SK-N-SH (cell line): Measurements from ENCODE around the gene PYCARD. TPM values are rescaled to one million over a fixed set of nuclear protein-coding genes. Genes with fewer than 3 reads are reported as not detected.

Experiments
- CTCF ChIA-PET: fragments of 300-600, 350-600 bp; formaldehyde crosslinking; extraction: SDS; loops from one replicate; lab custom pipeline; 2021; lab: Yijun Ruan, JAX
- POLR2A ChIA-PET: fragments of 350-600 bp; sonication (Branson Sonifier 250); formaldehyde crosslinking; extraction: SDS; loops from one replicate; lab custom pipeline; 2020; ENCODE audit warnings: antibody characterized with exemption, inconsistent platforms; lab: Yijun Ruan, JAX
- DNase-seq: peaks from one replicate; pipeline ENCODE4 v3.0.0; 2012
- H2AFZ ChIP-seq: fragments of 200-600 bp; sonication (generic); 2 replicates; pipeline ENCODE4 v1.8.1; 2016; ENCODE audit warnings: antibody characterized with exemption, mild to moderate bottlenecking, low read depth
- H3F3A ChIP-seq: fragments of 200-600 bp; sonication (generic); replicated peaks from 2 replicates; pipeline ENCODE3; 2016; ENCODE audit warnings: antibody characterized with exemption, mild to moderate bottlenecking; ENCODE audit not compliant: insufficient read depth
- H3K27ac ChIP-seq, 2 experiments: fragments of 200-500 bp in 1 of 2; fragments of 200-600 bp in 1 of 2; sonication (Bioruptor generic) in 1 of 2; sonication (generic), shearing (Covaris generic) in 1 of 2; 2 replicates each; pipeline versions ENCODE4 v1.5.1 to v1.6.1; 2014 to 2016; ENCODE audit warnings: low read depth in 2 of 2, inconsistent platforms in 1 of 2, low read length in 1 of 2, mild to moderate bottlenecking in 1 of 2, mixed read lengths in 1 of 2
- H3K27me3 ChIP-seq: fragments of 200-600 bp; sonication (generic), shearing (Covaris generic); 2 replicates; pipeline ENCODE4 v1.6.1; 2016; ENCODE audit warnings: mixed run types; ENCODE audit not compliant: insufficient read depth
- H3K36me3 ChIP-seq, 2 experiments: fragments of 200-500 bp in 1 of 2; fragments of 200-600 bp in 1 of 2; sonication (Bioruptor generic) in 1 of 2; sonication (generic) in 1 of 2; replicated peaks in 1 of 2; 2 replicates each; pipeline versions ENCODE3 to v1.5.1; 2014 to 2016; ENCODE audit warnings: low read length in 1 of 2, mild to moderate bottlenecking in 1 of 2; ENCODE audit not compliant: insufficient read depth in 2 of 2, control insufficient read depth in 1 of 2
- H3K4me1 ChIP-seq, 2 experiments: fragments of 200-500 bp in 1 of 2; fragments of 200-600 bp in 1 of 2; sonication (Bioruptor generic) in 1 of 2; sonication (generic), shearing (Covaris generic) in 1 of 2; 2 replicates each; pipeline versions ENCODE4 v1.5.1 to v1.6.1; 2014 to 2016; ENCODE audit warnings: low read depth in 1 of 2, low read length in 1 of 2, mixed run types in 1 of 2; ENCODE audit not compliant: insufficient read depth in 2 of 2, control insufficient read depth in 1 of 2
- H3K4me2 ChIP-seq: fragments of 200-600 bp; sonication (generic), shearing (Covaris generic); 2 replicates; pipeline ENCODE4 v1.6.1; 2017; ENCODE audit warnings: mixed run types
- H3K4me3 ChIP-seq, 2 experiments: fragments of 200-500 bp in 1 of 2; fragments of 200-600 bp in 1 of 2; sonication (Bioruptor generic) in 1 of 2; sonication (generic), shearing (Covaris generic) in 1 of 2; 2 replicates each; pipeline versions ENCODE4 v1.5.1 to v1.8.1; 2014 to 2016; ENCODE audit warnings: low read depth in 2 of 2, inconsistent platforms in 1 of 2, low read length in 1 of 2, mild to moderate bottlenecking in 1 of 2, mixed read lengths in 1 of 2, moderate library complexity in 1 of 2
- H3K79me2 ChIP-seq: fragments of 200-600 bp; sonication (generic); 2 replicates; pipeline ENCODE4 v1.8.1; 2017; ENCODE audit warnings: mild to moderate bottlenecking; ENCODE audit not compliant: insufficient read depth
- H3K9ac ChIP-seq: fragments of 200-600 bp; sonication (generic); 2 replicates; pipeline ENCODE4 v1.6.1; 2017; ENCODE audit warnings: mixed run types
- H3K9me2 ChIP-seq: fragments of 200-600 bp; sonication (generic); 2 replicates; pipeline ENCODE4 v1.6.1; 2017; ENCODE audit warnings: mixed run types
- H3K9me3 ChIP-seq: fragments of 200-600 bp; sonication (generic); 2 replicates; pipeline ENCODE4 v1.6.1; 2017; ENCODE audit warnings: mixed run types, mild to moderate bottlenecking, moderate library complexity
- H4K20me1 ChIP-seq: fragments of 200-600 bp; sonication (generic); 2 replicates; pipeline ENCODE4 v1.6.1; 2017; ENCODE audit warnings: mild to moderate bottlenecking, mixed run types; ENCODE audit not compliant: insufficient read depth
- EZH2phosphoT487 ChIP-seq: fragments of 200-600 bp; sonication (generic); IDR thresholded peaks from 2 replicates; pipeline ENCODE4 v1.6.1; 2017; ENCODE audit warnings: low read depth, mixed run types, mild to moderate bottlenecking, antibody characterized with exemption, moderate library complexity, borderline replicate concordance
- FOXJ3 ChIP-seq: sonication (generic); formaldehyde crosslinking; IDR thresholded peaks from 2 replicates; pipeline ENCODE4 v1.5.1; 2020; ENCODE audit warnings: mild to moderate bottlenecking, missing genetic modification reagents
- GABPA ChIP-seq: IDR thresholded peaks from 2 replicates; pipeline ENCODE4 v1.4.0; 2012; ENCODE audit warnings: low read depth, mild to moderate bottlenecking
- GATA2 ChIP-seq: sonication (generic); formaldehyde crosslinking; IDR thresholded peaks from 2 replicates; pipeline ENCODE4 v1.5.0; 2020; ENCODE audit warnings: mild to moderate bottlenecking, missing genetic modification reagents
- RCOR1 ChIP-seq: fragments of 150-350 bp; IDR thresholded peaks from 2 replicates; pipeline ENCODE4 v1.6.1; 2017; ENCODE audit warnings: antibody characterized with exemption, low read length
- RXRA ChIP-seq: IDR thresholded peaks from 2 replicates; pipeline ENCODE4 v1.4.0; 2012; ENCODE audit warnings: low read depth, mild to moderate bottlenecking, borderline replicate concordance
- SIN3A ChIP-seq: IDR thresholded peaks from 2 replicates; pipeline ENCODE4 v1.6.1; 2012; ENCODE audit warnings: low read depth, mild to moderate bottlenecking, low read length, moderate library complexity, borderline replicate concordance
- WGBS: methylation state at CpG from one replicate; pipeline ENCODE4 v1.1.6; 2017; ENCODE audit warnings: low lambda C conversion rate; 5-methylcytosine and 5-hydroxymethylcytosine counted together
- polyA plus RNA-seq, 3 experiments: library from polyadenylated mRNA; depleted of rRNA; stranded (reverse); fragments of >200 nt; gene quantifications; 2 replicates each; pipeline ENCODE4 v1.2.3, GENCODE V29; 2012
- TF ChIP-seq, protein P1 (sequence below): fragments of 150-350 bp; IDR thresholded peaks from 2 replicates; pipeline ENCODE4 v1.6.1; 2016; ENCODE audit warnings: mild to moderate bottlenecking, low read depth, low read length
- TF ChIP-seq, protein P2 (sequence below): fragments of 200-600 bp; sonication (generic); IDR thresholded peaks from 2 replicates; pipeline ENCODE4 v1.6.1; 2017; ENCODE audit warnings: antibody characterized with exemption, mild to moderate bottlenecking, moderate library complexity
- TF ChIP-seq, protein P3 (sequence below): IDR thresholded peaks from 2 replicates; pipeline ENCODE4 v1.6.1; 2012; ENCODE audit warnings: mild to moderate bottlenecking, low read depth, low read length, moderate library complexity

Gene PYCARD
- polyA plus RNA-seq, 1 of the 3 experiments (the other 2 are of a cell fraction) = 0.28 TPM

DNA sequence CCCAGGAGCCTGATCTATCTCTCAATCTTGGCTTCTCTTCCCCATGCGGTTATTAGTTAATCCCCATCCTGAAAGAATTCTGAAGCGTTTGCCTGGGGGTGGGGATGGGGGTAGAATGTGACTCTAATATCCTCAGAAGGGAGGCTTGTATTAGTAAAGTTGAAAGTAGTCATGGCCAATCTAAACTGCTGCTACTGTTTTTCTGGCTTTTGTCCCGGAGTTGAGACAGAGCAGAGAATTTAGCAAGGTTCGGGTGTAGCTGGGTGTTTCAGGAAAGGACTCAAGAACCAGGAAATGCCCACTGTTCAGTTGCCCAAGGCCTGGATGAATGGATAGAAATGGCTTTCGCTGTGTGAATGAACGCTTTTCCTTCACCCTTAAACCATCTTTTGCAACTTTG, 39.6 kb upstream of the PYCARD start:
- no peaks in the 10 kb centered on the region for H3K4me1 ChIP-seq
- CTCF ChIA-PET = no interaction called here
- no peaks in the 10 kb centered on the region for H3K9me3 ChIP-seq
- H3K9me2 ChIP-seq = no peaks in the 10 kb centered on the region
- H3K4me3 ChIP-seq = no peak overlapping the region
- H2AFZ ChIP-seq = no peak overlapping the region
- no peaks in the 10 kb centered on the region for H3K79me2 ChIP-seq
- H3K27me3 ChIP-seq = peaks cover 85% of the 10 kb centered on the region
- POLR2A ChIA-PET = no interaction called here
- no peaks in the 10 kb centered on the region for H3F3A ChIP-seq
- H3K4me2 ChIP-seq = no peak overlapping the region
- TF ChIP-seq GATA2 (CRISPR knock-in tag) (no peak), SIN3A (no peak), RXRA (no peak), EZH2phosphoT487 (no peak)
- TF ChIP-seq, protein P1, sequence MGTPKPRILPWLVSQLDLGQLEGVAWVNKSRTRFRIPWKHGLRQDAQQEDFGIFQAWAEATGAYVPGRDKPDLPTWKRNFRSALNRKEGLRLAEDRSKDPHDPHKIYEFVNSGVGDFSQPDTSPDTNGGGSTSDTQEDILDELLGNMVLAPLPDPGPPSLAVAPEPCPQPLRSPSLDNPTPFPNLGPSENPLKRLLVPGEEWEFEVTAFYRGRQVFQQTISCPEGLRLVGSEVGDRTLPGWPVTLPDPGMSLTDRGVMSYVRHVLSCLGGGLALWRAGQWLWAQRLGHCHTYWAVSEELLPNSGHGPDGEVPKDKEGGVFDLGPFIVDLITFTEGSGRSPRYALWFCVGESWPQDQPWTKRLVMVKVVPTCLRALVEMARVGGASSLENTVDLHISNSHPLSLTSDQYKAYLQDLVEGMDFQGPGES = no peak
- no peak overlapping the region for H3K9ac ChIP-seq
- DNase-seq = no peak
- no peaks in the 10 kb centered on the region for H4K20me1 ChIP-seq
- H3K27ac ChIP-seq = no peak overlapping the region
- no peaks in the 10 kb centered on the region for H3K36me3 ChIP-seq
- 8% methylated on average over 6 of the region's 6 CpGs for WGBS

DNA sequence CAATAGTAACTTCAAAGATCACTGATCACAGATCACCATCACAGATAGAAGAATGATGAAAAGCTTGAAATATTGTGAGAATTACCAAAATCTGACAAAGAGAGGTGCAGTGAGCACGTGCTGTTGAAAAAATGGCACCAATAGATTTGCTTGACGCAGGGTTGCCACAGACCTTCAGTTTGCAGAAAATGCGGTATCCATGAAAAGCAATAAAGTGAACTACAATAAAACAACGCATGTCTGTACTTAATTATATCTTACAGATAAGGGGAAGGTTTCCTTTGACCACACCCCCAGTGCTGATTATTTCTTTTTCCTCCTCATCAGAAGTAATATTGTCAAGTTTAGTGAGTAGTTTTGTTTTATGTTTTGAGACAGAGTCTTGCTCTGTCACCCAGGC, 35.5 kb upstream of the PYCARD start:
- Histone ChIP-seq H3K79me2 (no peaks in the 10 kb centered on the region), H3K36me3 (no peaks in the 10 kb centered on the region), H3K9me2 (no peaks in the 10 kb centered on the region), H3K9me3 (no peaks in the 10 kb centered on the region), H3K9ac (no peak overlapping the region), H4K20me1 (no peaks in the 10 kb centered on the region), H3K27me3 (peaks cover 64% of the 10 kb centered on the region)
- CTCF ChIA-PET = no interaction called here
- TF ChIP-seq, protein P2, sequence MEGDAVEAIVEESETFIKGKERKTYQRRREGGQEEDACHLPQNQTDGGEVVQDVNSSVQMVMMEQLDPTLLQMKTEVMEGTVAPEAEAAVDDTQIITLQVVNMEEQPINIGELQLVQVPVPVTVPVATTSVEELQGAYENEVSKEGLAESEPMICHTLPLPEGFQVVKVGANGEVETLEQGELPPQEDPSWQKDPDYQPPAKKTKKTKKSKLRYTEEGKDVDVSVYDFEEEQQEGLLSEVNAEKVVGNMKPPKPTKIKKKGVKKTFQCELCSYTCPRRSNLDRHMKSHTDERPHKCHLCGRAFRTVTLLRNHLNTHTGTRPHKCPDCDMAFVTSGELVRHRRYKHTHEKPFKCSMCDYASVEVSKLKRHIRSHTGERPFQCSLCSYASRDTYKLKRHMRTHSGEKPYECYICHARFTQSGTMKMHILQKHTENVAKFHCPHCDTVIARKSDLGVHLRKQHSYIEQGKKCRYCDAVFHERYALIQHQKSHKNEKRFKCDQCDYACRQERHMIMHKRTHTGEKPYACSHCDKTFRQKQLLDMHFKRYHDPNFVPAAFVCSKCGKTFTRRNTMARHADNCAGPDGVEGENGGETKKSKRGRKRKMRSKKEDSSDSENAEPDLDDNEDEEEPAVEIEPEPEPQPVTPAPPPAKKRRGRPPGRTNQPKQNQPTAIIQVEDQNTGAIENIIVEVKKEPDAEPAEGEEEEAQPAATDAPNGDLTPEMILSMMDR = no peak
- TF ChIP-seq RXRA (no peak), RCOR1 (no peak), FOXJ3 (no peak), GABPA (no peak), EZH2phosphoT487 (no peak)
- TF ChIP-seq, protein P1 = no peak
- TF ChIP-seq, protein P3, sequence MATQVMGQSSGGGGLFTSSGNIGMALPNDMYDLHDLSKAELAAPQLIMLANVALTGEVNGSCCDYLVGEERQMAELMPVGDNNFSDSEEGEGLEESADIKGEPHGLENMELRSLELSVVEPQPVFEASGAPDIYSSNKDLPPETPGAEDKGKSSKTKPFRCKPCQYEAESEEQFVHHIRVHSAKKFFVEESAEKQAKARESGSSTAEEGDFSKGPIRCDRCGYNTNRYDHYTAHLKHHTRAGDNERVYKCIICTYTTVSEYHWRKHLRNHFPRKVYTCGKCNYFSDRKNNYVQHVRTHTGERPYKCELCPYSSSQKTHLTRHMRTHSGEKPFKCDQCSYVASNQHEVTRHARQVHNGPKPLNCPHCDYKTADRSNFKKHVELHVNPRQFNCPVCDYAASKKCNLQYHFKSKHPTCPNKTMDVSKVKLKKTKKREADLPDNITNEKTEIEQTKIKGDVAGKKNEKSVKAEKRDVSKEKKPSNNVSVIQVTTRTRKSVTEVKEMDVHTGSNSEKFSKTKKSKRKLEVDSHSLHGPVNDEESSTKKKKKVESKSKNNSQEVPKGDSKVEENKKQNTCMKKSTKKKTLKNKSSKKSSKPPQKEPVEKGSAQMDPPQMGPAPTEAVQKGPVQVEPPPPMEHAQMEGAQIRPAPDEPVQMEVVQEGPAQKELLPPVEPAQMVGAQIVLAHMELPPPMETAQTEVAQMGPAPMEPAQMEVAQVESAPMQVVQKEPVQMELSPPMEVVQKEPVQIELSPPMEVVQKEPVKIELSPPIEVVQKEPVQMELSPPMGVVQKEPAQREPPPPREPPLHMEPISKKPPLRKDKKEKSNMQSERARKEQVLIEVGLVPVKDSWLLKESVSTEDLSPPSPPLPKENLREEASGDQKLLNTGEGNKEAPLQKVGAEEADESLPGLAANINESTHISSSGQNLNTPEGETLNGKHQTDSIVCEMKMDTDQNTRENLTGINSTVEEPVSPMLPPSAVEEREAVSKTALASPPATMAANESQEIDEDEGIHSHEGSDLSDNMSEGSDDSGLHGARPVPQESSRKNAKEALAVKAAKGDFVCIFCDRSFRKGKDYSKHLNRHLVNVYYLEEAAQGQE = no peak
- TF ChIP-seq, all 33 proteins: peak for 0
- no peak for DNase-seq
- POLR2A ChIA-PET = interaction anchor here (0.6 kb wide), 1 partner anchor 222 kb away, joined by 3 read pairs; no protein-coding TSS in a partner anchor
- H3K27ac ChIP-seq = no peak overlapping the region
- no peaks in the 10 kb centered on the region for H3F3A ChIP-seq
- H3K4me2 ChIP-seq = no peak overlapping the region
- no peaks in the 10 kb centered on the region for H3K4me1 ChIP-seq
- H2AFZ ChIP-seq = no peak overlapping the region
- H3K4me3 ChIP-seq = no peak overlapping the region
- 32% methylated on average over 4 of the region's 4 CpGs for WGBS
